HCT116 (cell line): Measurements from ENCODE around the gene ZFYVE19. TPM values are rescaled to one million over a fixed set of nuclear protein-coding genes. Genes with fewer than 3 reads are reported as not detected.

Source experiments
- ATAC-seq: fragments of 200-7000 bp; cut with Tn5 transposase; 2 replicates; pipeline ENCODE4 v1.9.1; 2020; ENCODE audit warnings: mild to moderate bottlenecking, moderate library complexity
- BruUV-seq: library from RNA; stranded (reverse); fragments of 400-500 nt; replicated peaks from 2 replicates; lab custom pipeline; 2021; lab: Mats Ljungman, UMichigan
- CTCF ChIA-PET: fragments of 300-600 bp; sonication (Branson Sonifier 250); formaldehyde crosslinking; loops from one replicate; lab custom pipeline; 2021; ENCODE audit warnings: antibody characterized with exemption; lab: Charles Lee
- POLR2A ChIA-PET: fragments of 300-600, 350-600 bp; sonication (Branson Sonifier 250); formaldehyde crosslinking; loops from one replicate; lab custom pipeline; 2021; ENCODE audit warnings: antibody characterized with exemption; lab: Charles Lee
- RAD21 ChIA-PET, 2 experiments: fragments of 300-600 bp; sonication (Branson Sonifier 250); formaldehyde crosslinking; loops; one replicate each; lab custom pipeline; 2023; ENCODE audit warnings: low total read pairs in 2 of 2; ENCODE audit not compliant: uncharacterized antibody in 2 of 2, unreplicated experiment in 2 of 2, low non-redundant PET in 1 of 2; lab: Charles Lee
- DNase-seq: peaks from one replicate; pipeline ENCODE4 v3.0.0-alpha.2; 2010; ENCODE audit warnings: low read depth, low spot score
- H2AFZ ChIP-seq: fragments of 200-600 bp; shearing (Covaris generic), sonication (generic); 2 replicates; pipeline ENCODE4 v1.6.1; 2017; ENCODE audit warnings: low read depth, mixed run types, mixed read lengths, antibody characterized with exemption, low read length; ENCODE audit not compliant: poor library complexity, severe bottlenecking
- H3K27ac ChIP-seq: 2 replicates; pipeline ENCODE4 v1.5.1; 2012; ENCODE audit warnings: low read depth, low read length
- H3K27me3 ChIP-seq: fragments of 200-600 bp; sonication (generic); 2 replicates; pipeline ENCODE4 v1.6.1; 2016; ENCODE audit warnings: mixed run types, low read length, mixed read lengths; ENCODE audit not compliant: insufficient read depth
- H3K36me3 ChIP-seq, 2 experiments: fragments of 200-500 bp in 1 of 2; fragments of 200-600 bp in 1 of 2; sonication (Bioruptor generic) in 1 of 2; sonication (generic) in 1 of 2; 2 replicates each; pipeline versions ENCODE4 v1.5.1 to v1.6.1; 2014 to 2016; ENCODE audit warnings: low read length in 2 of 2, inconsistent platforms in 1 of 2, mixed read lengths in 1 of 2, mixed run types in 1 of 2; ENCODE audit not compliant: insufficient read depth in 2 of 2, control insufficient read depth in 1 of 2
- H3K4me1 ChIP-seq, 2 experiments: fragments of 200-600 bp in 1 of 2; sonication (generic) in 1 of 2; 2 replicates each; pipeline versions ENCODE4 v1.5.1 to v1.6.1; 2012 to 2017; ENCODE audit warnings: low read length in 2 of 2, inconsistent platforms in 1 of 2, mild to moderate bottlenecking in 1 of 2, mixed read lengths in 1 of 2, mixed run types in 1 of 2, moderate library complexity in 1 of 2; ENCODE audit not compliant: insufficient read depth in 2 of 2, control insufficient read depth in 1 of 2
- H3K4me2 ChIP-seq: fragments of 200-600 bp; sonication (generic); 2 replicates; pipeline ENCODE4 v1.6.1; 2017; ENCODE audit warnings: mixed run types, low read length, mixed read lengths
- H3K4me3 ChIP-seq, 2 experiments: fragments of 200-600 bp in 1 of 2; sonication (generic) in 1 of 2; replicated peaks in 1 of 2; 2 replicates each; pipeline ENCODE4 v1.5.1; 2011 to 2016; ENCODE audit warnings: low read length in 2 of 2, control low read depth in 1 of 2, low read depth in 1 of 2, mild to moderate bottlenecking in 1 of 2, mixed read lengths in 1 of 2, mixed run types in 1 of 2
- H3K79me2 ChIP-seq: fragments of 200-600 bp; sonication (generic); 2 replicates; pipeline ENCODE4 v1.6.1; 2017; ENCODE audit warnings: mild to moderate bottlenecking, mixed run types, low read length, moderate library complexity, mixed read lengths; ENCODE audit not compliant: insufficient read depth
- H3K9ac ChIP-seq: fragments of 200-600 bp; sonication (generic); 2 replicates; pipeline ENCODE4 v1.6.1; 2016; ENCODE audit warnings: low read length, mixed read lengths
- H3K9me2 ChIP-seq: fragments of 200-600 bp; sonication (generic), shearing (Covaris generic); 2 replicates; pipeline ENCODE4 v1.6.1; 2017; ENCODE audit warnings: mixed run types, mild to moderate bottlenecking, moderate library complexity; ENCODE audit not compliant: insufficient read depth
- H3K9me3 ChIP-seq, 2 experiments: fragments of 200-500 bp in 1 of 2; fragments of 200-600 bp in 1 of 2; sonication (Bioruptor generic) in 1 of 2; sonication (generic) in 1 of 2; 2 replicates each; pipeline ENCODE4 v1.6.1; 2014 to 2017; ENCODE audit warnings: low read length in 2 of 2, mixed read lengths in 2 of 2, inconsistent platforms in 1 of 2, low read depth in 1 of 2, mild to moderate bottlenecking in 1 of 2, mixed run types in 1 of 2, moderate library complexity in 1 of 2; ENCODE audit not compliant: control insufficient read depth in 1 of 2, insufficient read depth in 1 of 2
- H4K20me1 ChIP-seq: fragments of 200-600 bp; sonication (generic), shearing (Covaris generic); 2 replicates; pipeline ENCODE4 v1.6.1; 2017; ENCODE audit warnings: mixed run types, mild to moderate bottlenecking, moderate library complexity; ENCODE audit not compliant: insufficient read depth
- CBX3 ChIP-seq: IDR thresholded peaks from 2 replicates; pipeline ENCODE4 v1.6.1; 2012; ENCODE audit warnings: low read depth
- CEBPB ChIP-seq: IDR thresholded peaks from 2 replicates; pipeline ENCODE4 v1.6.1; 2012; ENCODE audit warnings: low read depth
- EGR1 ChIP-seq: IDR thresholded peaks from 2 replicates; pipeline ENCODE4 v1.6.1; 2012; ENCODE audit warnings: low read depth
- EZH2 ChIP-seq: fragments of 200-600 bp; sonication (generic); IDR thresholded peaks from 2 replicates; pipeline ENCODE4 v1.6.1; 2017; ENCODE audit warnings: antibody characterized with exemption, mixed run types
- FOSL1 ChIP-seq: IDR thresholded peaks from 2 replicates; pipeline ENCODE4 v1.6.1; 2012; ENCODE audit warnings: low read depth
- JUND ChIP-seq: IDR thresholded peaks from 2 replicates; pipeline ENCODE4 v1.6.1; 2012
- POLR2A ChIP-seq: IDR thresholded peaks from 2 replicates; pipeline ENCODE4 v1.7.0; 2011; ENCODE audit warnings: borderline replicate concordance; ENCODE audit not compliant: insufficient read depth, insufficient read length; ENCODE audit errors: extremely low read depth
- POLR2AphosphoS5 ChIP-seq: IDR thresholded peaks from 2 replicates; pipeline ENCODE4 v1.6.1; 2011; ENCODE audit warnings: mild to moderate bottlenecking, low read depth, low read length, moderate library complexity
- SP1 ChIP-seq: IDR thresholded peaks from 2 replicates; pipeline ENCODE4 v1.6.1; 2012; ENCODE audit warnings: low read depth
- SRF ChIP-seq: IDR thresholded peaks from 2 replicates; pipeline ENCODE4 v1.6.1; 2012; ENCODE audit warnings: low read depth
- TCF7L2 ChIP-seq: IDR thresholded peaks from 2 replicates; pipeline ENCODE4 v1.7.0; 2011; ENCODE audit warnings: borderline replicate concordance, inconsistent platforms; ENCODE audit not compliant: insufficient read depth, insufficient read length; ENCODE audit errors: extremely low read depth
- YY1 ChIP-seq: IDR thresholded peaks from 2 replicates; pipeline ENCODE4 v1.6.1; 2011; ENCODE audit warnings: low read length, low read depth, moderate library complexity, mild to moderate bottlenecking; ENCODE audit not compliant: insufficient replicate concordance; ENCODE audit errors: extremely low read depth
- ZFX ChIP-seq: fragments of 450-650 bp; IDR thresholded peaks from 2 replicates; pipeline ENCODE4 v1.6.1; 2017
- ZNF274 ChIP-seq: fragments of 200-500 bp; sonication (Bioruptor generic); IDR thresholded peaks from 2 replicates; pipeline ENCODE4 v1.6.1; 2014; ENCODE audit warnings: mild to moderate bottlenecking, low read depth, low read length, inconsistent platforms
- intact Hi-C: fragments of 100-400 bp; cut with micrococcal nuclease; formaldehyde crosslinking; loops from 2 replicates; pipeline ENCODE4 v1.10.0; 2022
- total RNA-seq: library from RNA; stranded (reverse); gene quantifications from one replicate; pipeline ENCODE4 v1.2.1, GENCODE V29; 2021; ENCODE audit not compliant: unreplicated experiment
- TF ChIP-seq, protein P1 (sequence below): IDR thresholded peaks from 2 replicates; pipeline ENCODE4 v1.6.1; 2011; ENCODE audit warnings: mild to moderate bottlenecking, low read length, moderate library complexity; ENCODE audit not compliant: insufficient replicate concordance; ENCODE audit errors: extremely low read depth
- TF ChIP-seq, protein P2 (sequence below): IDR thresholded peaks from 2 replicates; pipeline ENCODE4 v1.6.1; 2012; ENCODE audit warnings: low read depth
- TF ChIP-seq, protein P3 (sequence below): IDR thresholded peaks from 2 replicates; pipeline ENCODE4 v1.6.1; 2012
- TF ChIP-seq, protein P4 (sequence below): IDR thresholded peaks from 2 replicates; pipeline ENCODE4 v1.6.1; 2012

Gene ZFYVE19
- total RNA-seq, 1 experiment from 2014 or later = 29.1 TPM

DNA sequence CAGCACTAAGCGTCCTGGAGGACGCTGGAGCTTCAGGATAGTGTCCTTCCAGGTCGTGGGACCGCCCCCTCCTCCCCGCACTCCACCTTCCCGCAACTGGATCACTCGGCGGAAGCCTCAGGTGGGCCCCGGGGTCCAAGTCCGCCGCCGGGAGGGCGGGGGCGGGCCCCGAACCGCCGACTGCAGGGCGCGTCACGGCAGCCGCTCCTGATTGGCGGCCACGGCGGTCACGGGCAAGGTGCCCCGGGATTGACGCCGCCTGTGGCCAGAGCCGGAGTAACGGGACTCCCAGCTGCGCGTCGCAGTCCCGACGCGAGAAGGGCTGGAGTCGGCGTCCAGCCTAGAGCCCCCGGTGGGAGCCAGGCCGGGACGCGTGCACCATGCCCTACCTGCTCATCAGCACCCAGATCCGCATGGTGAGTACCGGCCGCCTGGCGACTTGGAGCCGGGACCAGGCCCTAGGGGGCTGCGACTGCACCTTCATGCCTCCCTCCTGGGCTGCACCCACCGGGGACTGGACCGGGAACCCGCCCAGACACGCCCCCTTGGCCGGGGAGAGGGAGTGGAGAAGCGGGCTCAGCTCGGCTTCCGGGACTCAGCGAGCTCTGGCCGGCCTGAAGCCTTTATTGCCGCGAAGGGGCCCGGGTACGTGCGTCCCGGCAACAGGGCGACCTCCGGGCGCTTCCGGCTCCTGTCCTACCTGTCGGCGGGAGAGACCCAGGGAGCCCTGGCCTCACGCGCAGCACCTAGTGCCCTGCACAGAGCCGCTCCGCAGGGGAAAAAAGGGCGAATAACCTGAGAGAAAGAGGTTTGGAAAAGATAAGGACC, 42.9 kb upstream of the ZFYVE19 start, which contains the start of gene GCHFR:
Gene GCHFR (plus strand): TSS at position 268 of the 828 bp plus-strand sequence. CDS start 113 bp downstream, at position 381.
- Histone ChIP-seq H2AFZ (no peak within 1 kb of the TSS), H3K4me3 (peak within 1 kb of the TSS; percentile 21 to 47), H3K4me1 (peaks cover 29 to 55% of the 10 kb centered on the region in 2 experiments), H3K9ac (peak within 1 kb of the TSS; percentile 49), H3K27ac (no peak within 1 kb of the TSS; the same call in 1 of the 2 replicates), H3K9me2 (no peaks in the 10 kb centered on the region), H3K36me3 (no peaks in the 10 kb centered on the region), H3K27me3 (no peaks in the 10 kb centered on the region), H3K9me3 (no peaks in the 10 kb centered on the region), H4K20me1 (no peaks in the 10 kb centered on the region), H3K79me2 (no peaks in the 10 kb centered on the region), H3K4me2 (peak within 1 kb of the TSS; percentile 81)
- ATAC-seq = peak; percentile 83
- RAD21 ChIA-PET = interaction anchor here in 1 of 2 experiments (0.6 kb wide), 1 partner anchor 19 kb away, joined by 3 read pairs; no protein-coding TSS in a partner anchor
- no TSS peak for BruUV-seq
- no peak for DNase-seq
- intact Hi-C loops = no loop called here
- CTCF ChIA-PET = interaction anchor here (1.6 to 1.7 kb wide), 2 partner anchors 19 to 130 kb away, joined by 4 to 5 read pairs; partner anchors contain the start of gene VPS18
- POLR2A ChIA-PET = interaction anchor here (0.5 kb wide), 1 partner anchor 565 kb away, joined by 4 read pairs; no protein-coding TSS in a partner anchor
- TF ChIP-seq ZNF274 (no peak), JUND (no peak), SRF (no peak), POLR2A (peak; percentile 51), CBX3 (0 out of 2 replicates have a peak, but pooled peaks have one; percentile 23), YY1 (no peak), FOSL1 (no peak), EZH2 (no peak), ZFX (no peak; the same call in 1 of the 2 replicates), TCF7L2 (no peak), CEBPB (no peak), EGR1 (peak; percentile 39; the same call in 1 of the 2 replicates), POLR2AphosphoS5 (no peak), SP1 (no peak)
- TF ChIP-seq, protein P1, sequence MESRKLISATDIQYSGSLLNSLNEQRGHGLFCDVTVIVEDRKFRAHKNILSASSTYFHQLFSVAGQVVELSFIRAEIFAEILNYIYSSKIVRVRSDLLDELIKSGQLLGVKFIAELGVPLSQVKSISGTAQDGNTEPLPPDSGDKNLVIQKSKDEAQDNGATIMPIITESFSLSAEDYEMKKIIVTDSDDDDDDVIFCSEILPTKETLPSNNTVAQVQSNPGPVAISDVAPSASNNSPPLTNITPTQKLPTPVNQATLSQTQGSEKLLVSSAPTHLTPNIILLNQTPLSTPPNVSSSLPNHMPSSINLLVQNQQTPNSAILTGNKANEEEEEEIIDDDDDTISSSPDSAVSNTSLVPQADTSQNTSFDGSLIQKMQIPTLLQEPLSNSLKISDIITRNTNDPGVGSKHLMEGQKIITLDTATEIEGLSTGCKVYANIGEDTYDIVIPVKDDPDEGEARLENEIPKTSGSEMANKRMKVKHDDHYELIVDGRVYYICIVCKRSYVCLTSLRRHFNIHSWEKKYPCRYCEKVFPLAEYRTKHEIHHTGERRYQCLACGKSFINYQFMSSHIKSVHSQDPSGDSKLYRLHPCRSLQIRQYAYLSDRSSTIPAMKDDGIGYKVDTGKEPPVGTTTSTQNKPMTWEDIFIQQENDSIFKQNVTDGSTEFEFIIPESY = no peak
- TF ChIP-seq, protein P2, sequence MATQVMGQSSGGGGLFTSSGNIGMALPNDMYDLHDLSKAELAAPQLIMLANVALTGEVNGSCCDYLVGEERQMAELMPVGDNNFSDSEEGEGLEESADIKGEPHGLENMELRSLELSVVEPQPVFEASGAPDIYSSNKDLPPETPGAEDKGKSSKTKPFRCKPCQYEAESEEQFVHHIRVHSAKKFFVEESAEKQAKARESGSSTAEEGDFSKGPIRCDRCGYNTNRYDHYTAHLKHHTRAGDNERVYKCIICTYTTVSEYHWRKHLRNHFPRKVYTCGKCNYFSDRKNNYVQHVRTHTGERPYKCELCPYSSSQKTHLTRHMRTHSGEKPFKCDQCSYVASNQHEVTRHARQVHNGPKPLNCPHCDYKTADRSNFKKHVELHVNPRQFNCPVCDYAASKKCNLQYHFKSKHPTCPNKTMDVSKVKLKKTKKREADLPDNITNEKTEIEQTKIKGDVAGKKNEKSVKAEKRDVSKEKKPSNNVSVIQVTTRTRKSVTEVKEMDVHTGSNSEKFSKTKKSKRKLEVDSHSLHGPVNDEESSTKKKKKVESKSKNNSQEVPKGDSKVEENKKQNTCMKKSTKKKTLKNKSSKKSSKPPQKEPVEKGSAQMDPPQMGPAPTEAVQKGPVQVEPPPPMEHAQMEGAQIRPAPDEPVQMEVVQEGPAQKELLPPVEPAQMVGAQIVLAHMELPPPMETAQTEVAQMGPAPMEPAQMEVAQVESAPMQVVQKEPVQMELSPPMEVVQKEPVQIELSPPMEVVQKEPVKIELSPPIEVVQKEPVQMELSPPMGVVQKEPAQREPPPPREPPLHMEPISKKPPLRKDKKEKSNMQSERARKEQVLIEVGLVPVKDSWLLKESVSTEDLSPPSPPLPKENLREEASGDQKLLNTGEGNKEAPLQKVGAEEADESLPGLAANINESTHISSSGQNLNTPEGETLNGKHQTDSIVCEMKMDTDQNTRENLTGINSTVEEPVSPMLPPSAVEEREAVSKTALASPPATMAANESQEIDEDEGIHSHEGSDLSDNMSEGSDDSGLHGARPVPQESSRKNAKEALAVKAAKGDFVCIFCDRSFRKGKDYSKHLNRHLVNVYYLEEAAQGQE = no peak
- TF ChIP-seq, protein P3, sequence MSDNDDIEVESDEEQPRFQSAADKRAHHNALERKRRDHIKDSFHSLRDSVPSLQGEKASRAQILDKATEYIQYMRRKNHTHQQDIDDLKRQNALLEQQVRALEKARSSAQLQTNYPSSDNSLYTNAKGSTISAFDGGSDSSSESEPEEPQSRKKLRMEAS = peak; percentile 28; the same call in 1 of the 2 replicates
- TF ChIP-seq, protein P4, sequence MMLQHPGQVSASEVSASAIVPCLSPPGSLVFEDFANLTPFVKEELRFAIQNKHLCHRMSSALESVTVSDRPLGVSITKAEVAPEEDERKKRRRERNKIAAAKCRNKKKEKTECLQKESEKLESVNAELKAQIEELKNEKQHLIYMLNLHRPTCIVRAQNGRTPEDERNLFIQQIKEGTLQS = no peak
